ENCODE measurements around the gene MAGEA8.
"Not testable (repeated sequence)": the region's sequence is repeated elsewhere in the genome, so short reads cannot be mapped to it uniquely, and the experiment has no call there.

Gene MAGEA8, protein sequence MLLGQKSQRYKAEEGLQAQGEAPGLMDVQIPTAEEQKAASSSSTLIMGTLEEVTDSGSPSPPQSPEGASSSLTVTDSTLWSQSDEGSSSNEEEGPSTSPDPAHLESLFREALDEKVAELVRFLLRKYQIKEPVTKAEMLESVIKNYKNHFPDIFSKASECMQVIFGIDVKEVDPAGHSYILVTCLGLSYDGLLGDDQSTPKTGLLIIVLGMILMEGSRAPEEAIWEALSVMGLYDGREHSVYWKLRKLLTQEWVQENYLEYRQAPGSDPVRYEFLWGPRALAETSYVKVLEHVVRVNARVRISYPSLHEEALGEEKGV

DNA sequence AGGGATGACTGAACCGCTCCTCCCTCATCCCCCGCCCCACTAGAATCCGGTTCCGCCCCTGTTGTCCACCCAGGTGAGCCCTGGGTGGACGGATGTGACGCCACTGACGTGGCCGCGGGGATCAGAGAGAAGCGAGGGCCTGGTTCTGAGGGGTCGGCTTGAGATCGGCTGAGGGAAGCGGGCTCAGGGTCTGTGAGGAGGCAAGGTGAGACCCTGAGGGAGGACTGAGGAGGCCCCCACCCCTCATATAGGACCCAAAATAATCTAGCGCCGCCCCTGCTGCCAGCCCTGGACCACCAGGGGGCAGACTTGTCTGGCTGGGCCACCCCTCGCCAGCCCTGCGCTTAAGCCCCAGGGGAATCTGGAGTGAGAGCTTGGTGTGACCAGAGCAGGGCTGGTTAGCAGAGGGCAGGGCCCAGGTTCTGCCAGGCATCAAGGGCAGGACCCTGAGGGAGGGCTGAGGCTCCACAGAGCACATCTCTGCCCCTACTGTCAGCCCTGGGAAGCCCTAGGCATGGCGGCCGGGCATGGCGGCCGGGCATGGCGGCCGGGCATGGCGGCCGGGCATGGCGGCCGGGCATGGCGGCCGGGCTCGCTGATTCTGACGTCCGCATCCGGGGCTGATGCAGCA is at the start of gene MAGEA8:
MAGEA8 (plus strand) TSS at position 103 of the 631 bp plus-strand sequence. CDS start 3,090 bp downstream, outside the sequence.
- no peaks in the 10 kb centered on the region for H3K36me3 ChIP-seq (ENCODE audit: control insufficient read depth in 1 of 2, insufficient read depth in 2 of 2, low read length in 2 of 2)
- H3K27ac ChIP-seq (ENCODE audit: low read length), result no peak within 1 kb of the TSS
- no peak within 1 kb of the TSS for H3K4me3 ChIP-seq (ENCODE audit: low read depth in 1 of 2, low read length in 2 of 2)
- no peaks in the 10 kb centered on the region for H3K27me3 ChIP-seq (ENCODE audit: low read depth, low read length)
- H3K4me1 ChIP-seq (ENCODE audit: control insufficient read depth in 1 of 2, insufficient read depth in 2 of 2, low read length in 2 of 2), result no peaks in the 10 kb centered on the region
- no peaks in the 10 kb centered on the region for H3K9me3 ChIP-seq (ENCODE audit: control insufficient read depth in 1 of 2, low read length in 2 of 2)

DNA sequence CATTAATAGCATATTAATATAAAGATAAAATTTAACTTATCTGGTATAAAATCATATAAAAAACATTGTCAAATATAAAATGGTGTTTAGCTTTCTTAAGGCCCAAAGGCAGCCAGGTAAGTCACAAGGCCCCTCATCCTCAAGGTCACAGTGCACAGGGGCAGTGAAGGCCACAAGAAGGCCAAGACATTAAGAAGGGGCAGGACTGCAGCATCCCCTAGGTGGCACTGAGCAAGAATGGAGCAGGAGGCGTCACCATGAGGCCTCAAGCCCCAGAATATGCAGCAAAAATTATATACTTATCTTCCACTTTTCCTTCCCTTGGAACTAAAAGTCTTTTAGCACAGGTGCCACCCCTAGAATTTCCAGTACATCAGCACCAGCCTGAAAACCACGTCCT is 49.5 kb upstream of the MAGEA8 start:
- no peaks in the 10 kb centered on the region for H3K27me3 ChIP-seq (ENCODE audit: low read depth, low read length)
- no peaks in the 10 kb centered on the region for H3K4me1 ChIP-seq (ENCODE audit: control insufficient read depth in 1 of 2, insufficient read depth in 2 of 2, low read length in 2 of 2)
- H3K9me3 ChIP-seq (ENCODE audit: control insufficient read depth in 1 of 2, low read length in 2 of 2), result no peaks in the 10 kb centered on the region
- H3K36me3 ChIP-seq (ENCODE audit: control insufficient read depth in 1 of 2, insufficient read depth in 2 of 2, low read length in 2 of 2), result no peaks in the 10 kb centered on the region
- H3K4me3 ChIP-seq (ENCODE audit: low read depth in 1 of 2, low read length in 2 of 2), result no peak overlapping the region
- no peak overlapping the region for H3K27ac ChIP-seq (ENCODE audit: low read length)

DNA sequence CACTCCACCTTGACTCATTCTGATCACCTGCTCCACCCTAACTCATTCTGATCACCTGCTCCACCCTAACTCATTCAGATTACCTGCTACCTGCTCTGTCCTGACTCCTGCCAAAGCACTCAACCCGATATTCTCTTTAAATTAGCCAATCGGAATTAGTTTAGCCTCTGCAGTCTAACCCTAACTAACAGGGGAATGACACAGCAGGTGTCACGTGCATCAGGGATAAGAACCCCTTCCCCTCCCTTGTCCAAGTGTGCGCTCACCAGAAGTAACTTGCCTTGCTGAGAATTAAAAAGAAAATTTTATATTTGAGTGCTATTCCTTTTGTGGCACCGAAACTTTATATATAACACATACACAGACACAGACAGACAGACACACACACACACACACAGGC is 44.3 kb upstream of the MAGEA8 start:
- H3K27ac ChIP-seq (ENCODE audit: low read length); H3K27me3 ChIP-seq (ENCODE audit: low read depth, low read length): not testable (repeated sequence)

DNA sequence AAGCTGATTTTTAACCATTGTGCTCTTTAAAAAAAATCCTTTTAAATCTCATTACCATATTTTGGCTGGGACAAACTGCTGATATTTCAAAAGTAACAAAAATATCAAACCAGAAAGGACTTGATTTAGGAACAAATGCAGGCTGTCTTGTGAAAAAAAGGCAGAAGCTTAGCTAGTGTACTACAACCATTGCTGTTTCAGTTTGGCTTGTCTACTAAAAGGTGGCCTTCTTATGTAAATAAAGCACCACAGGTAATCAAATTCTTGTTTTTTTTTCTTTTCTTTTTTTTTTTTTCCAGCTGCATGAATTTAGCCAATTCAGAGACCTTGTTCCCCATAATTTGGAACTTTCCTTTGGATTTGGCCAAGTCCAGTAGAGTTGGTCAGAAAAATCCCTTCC is 43.8 kb upstream of the MAGEA8 start:
- no peaks in the 10 kb centered on the region for H3K27me3 ChIP-seq (ENCODE audit: low read depth, low read length)
- H3K9me3 ChIP-seq (ENCODE audit: control insufficient read depth in 1 of 2, low read length in 2 of 2), result no peaks in the 10 kb centered on the region
- no peak overlapping the region for H3K4me3 ChIP-seq (ENCODE audit: low read depth in 1 of 2, low read length in 2 of 2)
- no peaks in the 10 kb centered on the region for H3K36me3 ChIP-seq (ENCODE audit: control insufficient read depth in 1 of 2, insufficient read depth in 2 of 2, low read length in 2 of 2)
- no peaks in the 10 kb centered on the region for H3K4me1 ChIP-seq (ENCODE audit: control insufficient read depth in 1 of 2, insufficient read depth in 2 of 2, low read length in 2 of 2)
- H3K27ac ChIP-seq (ENCODE audit: low read length), result no peak overlapping the region

More for the DNA sequence above, 44.3 kb upstream of the MAGEA8 start:
- H3K36me3 ChIP-seq (ENCODE audit: control insufficient read depth in 1 of 2, insufficient read depth in 2 of 2, low read length in 2 of 2); H3K4me3 ChIP-seq (ENCODE audit: low read depth in 1 of 2, low read length in 2 of 2); H3K9me3 ChIP-seq (ENCODE audit: control insufficient read depth in 1 of 2, low read length in 2 of 2); H3K4me1 ChIP-seq (ENCODE audit: control insufficient read depth in 1 of 2, insufficient read depth in 2 of 2, low read length in 2 of 2): not testable (repeated sequence)

- Histone ChIP-seq H3K36me3 (ENCODE audit: control insufficient read depth in 1 of 2, insufficient read depth in 2 of 2, low read length in 2 of 2) (no peaks in the 10 kb centered on the region), H3K4me1 (ENCODE audit: control insufficient read depth in 1 of 2, insufficient read depth in 2 of 2, low read length in 2 of 2) (no peaks in the 10 kb centered on the region), H3K4me3 (ENCODE audit: low read depth in 1 of 2, low read length in 2 of 2) (no peak overlapping the region), H3K27ac (ENCODE audit: low read length) (no peak overlapping the region), H3K9me3 (ENCODE audit: control insufficient read depth in 1 of 2, low read length in 2 of 2) (no peaks in the 10 kb centered on the region), H3K27me3 (ENCODE audit: low read depth, low read length) (no peaks in the 10 kb centered on the region)
These were observed 43.3 kb upstream of the MAGEA8 start for GRCh38 chrX:149837639-149838038.

DNA sequence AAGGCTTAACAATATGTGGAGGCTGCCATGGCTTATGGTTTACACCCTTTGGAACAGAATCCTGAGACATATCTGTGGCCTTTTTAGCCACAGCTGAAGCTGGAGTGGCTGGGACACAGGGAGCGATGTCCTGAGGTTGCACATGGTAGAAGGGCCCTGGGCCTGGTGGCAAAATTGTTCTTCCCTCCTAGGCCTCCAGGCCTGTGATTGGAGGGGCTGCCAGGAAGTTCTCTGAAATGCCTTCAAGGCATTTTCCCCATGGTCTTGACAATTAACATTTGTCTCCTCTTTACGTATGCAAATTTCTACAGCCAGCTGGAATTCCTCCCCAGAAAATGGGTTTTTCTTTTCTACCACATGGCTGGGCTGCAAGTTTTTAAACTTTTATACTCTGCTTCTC is 39.1 kb upstream of the MAGEA8 start:
- no peaks in the 10 kb centered on the region for H3K36me3 ChIP-seq (ENCODE audit: control insufficient read depth in 1 of 2, insufficient read depth in 2 of 2, low read length in 2 of 2)
- no peaks in the 10 kb centered on the region for H3K4me1 ChIP-seq (ENCODE audit: control insufficient read depth in 1 of 2, insufficient read depth in 2 of 2, low read length in 2 of 2)
- no peak overlapping the region for H3K4me3 ChIP-seq (ENCODE audit: low read depth in 1 of 2, low read length in 2 of 2)
- no peaks in the 10 kb centered on the region for H3K9me3 ChIP-seq (ENCODE audit: control insufficient read depth in 1 of 2, low read length in 2 of 2)
- H3K27me3 ChIP-seq (ENCODE audit: low read depth, low read length), result no peaks in the 10 kb centered on the region
- H3K27ac ChIP-seq (ENCODE audit: low read length), result no peak overlapping the region

DNA sequence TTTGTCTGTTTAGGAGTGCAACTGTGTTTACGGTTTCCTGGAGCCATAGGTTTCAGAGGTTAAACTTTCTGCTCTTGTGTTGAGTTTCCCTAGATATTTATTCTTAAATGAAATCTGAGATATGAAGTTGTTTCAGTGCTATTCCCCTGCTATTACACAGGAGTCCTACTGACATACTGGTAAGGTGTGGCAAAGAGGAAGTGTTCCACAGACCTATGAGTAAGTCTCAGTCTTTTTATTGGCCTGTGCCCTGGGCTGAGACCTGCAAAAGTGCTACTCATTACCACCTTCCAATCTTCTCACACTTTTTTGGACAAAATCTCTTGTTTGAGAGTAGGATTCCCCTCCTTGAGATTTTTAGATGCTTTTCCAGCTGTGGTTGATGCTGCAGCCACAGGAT is 35.6 kb upstream of the MAGEA8 start:
- Histone ChIP-seq H3K4me1 (ENCODE audit: control insufficient read depth in 1 of 2, insufficient read depth in 2 of 2, low read length in 2 of 2) (no peaks in the 10 kb centered on the region), H3K4me3 (ENCODE audit: low read depth in 1 of 2, low read length in 2 of 2) (no peak overlapping the region), H3K9me3 (ENCODE audit: control insufficient read depth in 1 of 2, low read length in 2 of 2) (no peaks in the 10 kb centered on the region), H3K27me3 (ENCODE audit: low read depth, low read length) (no peaks in the 10 kb centered on the region), H3K27ac (ENCODE audit: low read length) (no peak overlapping the region), H3K36me3 (ENCODE audit: control insufficient read depth in 1 of 2, insufficient read depth in 2 of 2, low read length in 2 of 2) (no peaks in the 10 kb centered on the region)

DNA sequence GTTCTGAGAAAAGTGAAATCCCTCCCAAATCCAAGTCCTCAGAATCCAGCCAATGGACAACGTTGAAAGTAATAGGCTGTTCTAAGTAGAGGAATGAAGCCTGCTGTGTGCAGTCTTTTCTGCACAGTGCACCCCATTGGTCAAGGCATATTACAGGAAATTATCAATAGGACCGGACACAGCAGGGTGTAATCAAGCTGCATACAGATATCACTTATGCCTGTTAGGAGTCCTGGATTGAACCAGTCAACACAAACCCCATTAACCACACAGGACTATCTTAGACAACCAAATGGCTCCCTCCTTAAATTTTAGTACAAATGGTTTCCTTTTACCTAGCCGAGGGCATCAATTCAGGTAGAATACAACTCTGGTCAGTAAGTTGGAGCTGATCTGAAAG is 34.2 kb upstream of the MAGEA8 start:
- no peaks in the 10 kb centered on the region for H3K4me1 ChIP-seq (ENCODE audit: control insufficient read depth in 1 of 2, insufficient read depth in 2 of 2, low read length in 2 of 2)
- no peaks in the 10 kb centered on the region for H3K36me3 ChIP-seq (ENCODE audit: control insufficient read depth in 1 of 2, insufficient read depth in 2 of 2, low read length in 2 of 2)
- no peak overlapping the region for H3K27ac ChIP-seq (ENCODE audit: low read length)
- H3K9me3 ChIP-seq (ENCODE audit: control insufficient read depth in 1 of 2, low read length in 2 of 2), result no peaks in the 10 kb centered on the region
- no peak overlapping the region for H3K4me3 ChIP-seq (ENCODE audit: low read depth in 1 of 2, low read length in 2 of 2)
- no peaks in the 10 kb centered on the region for H3K27me3 ChIP-seq (ENCODE audit: low read depth, low read length)

DNA sequence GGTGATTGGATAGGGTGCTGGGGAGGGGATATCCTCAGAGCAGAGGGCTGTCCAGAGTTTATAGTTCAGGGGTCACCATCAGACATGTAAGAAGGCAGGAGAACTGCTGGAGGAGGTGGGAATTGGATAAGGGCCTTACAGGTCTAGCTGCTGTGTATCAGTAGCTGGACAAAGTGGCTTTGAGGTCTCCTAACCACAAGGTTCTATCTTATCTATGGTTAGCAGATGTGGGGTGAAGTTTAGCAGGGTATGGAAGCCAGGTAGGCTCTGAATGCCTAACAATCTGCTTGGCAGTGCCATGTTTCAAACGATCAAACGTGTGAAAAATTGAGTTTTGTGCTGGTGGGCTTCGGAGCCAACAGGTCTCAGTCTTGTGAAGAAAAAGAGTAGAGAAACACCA is 32.1 kb upstream of the MAGEA8 start:
- H3K4me1 ChIP-seq (ENCODE audit: control insufficient read depth in 1 of 2, insufficient read depth in 2 of 2, low read length in 2 of 2), result no peaks in the 10 kb centered on the region
- H3K9me3 ChIP-seq (ENCODE audit: control insufficient read depth in 1 of 2, low read length in 2 of 2), result peaks cover 0 to 2% of the 10 kb centered on the region in 2 donors
- H3K27me3 ChIP-seq (ENCODE audit: low read depth, low read length), result no peaks in the 10 kb centered on the region
- no peaks in the 10 kb centered on the region for H3K36me3 ChIP-seq (ENCODE audit: control insufficient read depth in 1 of 2, insufficient read depth in 2 of 2, low read length in 2 of 2)
- no peak overlapping the region for H3K4me3 ChIP-seq (ENCODE audit: low read depth in 1 of 2, low read length in 2 of 2)
- no peak overlapping the region for H3K27ac ChIP-seq (ENCODE audit: low read length)

- no peaks in the 10 kb centered on the region for H3K36me3 ChIP-seq (ENCODE audit: control insufficient read depth in 1 of 2, insufficient read depth in 2 of 2, low read length in 2 of 2)
- no peak overlapping the region for H3K4me3 ChIP-seq (ENCODE audit: low read depth in 1 of 2, low read length in 2 of 2)
- no peak overlapping the region for H3K27ac ChIP-seq (ENCODE audit: low read length)
- no peaks in the 10 kb centered on the region for H3K27me3 ChIP-seq (ENCODE audit: low read depth, low read length)
- peaks cover 0 to 2% of the 10 kb centered on the region in 2 donors for H3K9me3 ChIP-seq (ENCODE audit: control insufficient read depth in 1 of 2, low read length in 2 of 2)
- H3K4me1 ChIP-seq (ENCODE audit: control insufficient read depth in 1 of 2, insufficient read depth in 2 of 2, low read length in 2 of 2), result no peaks in the 10 kb centered on the region
These were observed 31.2 kb upstream of the MAGEA8 start for GRCh38 chrX:149849787-149850186.

DNA sequence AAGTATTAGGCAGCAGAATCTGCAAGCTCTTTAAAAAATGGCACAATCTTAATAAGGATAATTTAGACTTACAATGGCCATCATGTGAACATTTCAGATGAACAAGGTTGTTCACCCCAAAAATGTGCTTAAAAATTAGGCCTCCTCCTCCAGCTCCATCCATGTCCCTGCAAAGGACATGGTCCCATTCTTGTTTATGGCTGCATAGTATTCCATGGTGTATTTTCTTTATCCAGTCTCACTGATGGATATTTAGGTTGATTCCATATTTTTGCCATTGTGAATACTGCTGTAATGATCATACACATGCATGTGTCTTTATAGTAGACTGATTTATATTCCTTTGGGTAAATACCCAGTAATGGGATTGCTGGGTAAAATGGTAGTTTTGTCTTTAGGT is 29.1 kb upstream of the MAGEA8 start:
- H3K4me3 ChIP-seq (ENCODE audit: low read depth in 1 of 2, low read length in 2 of 2), result no peak overlapping the region
- H3K27me3 ChIP-seq (ENCODE audit: low read depth, low read length), result no peaks in the 10 kb centered on the region
- H3K4me1 ChIP-seq (ENCODE audit: control insufficient read depth in 1 of 2, insufficient read depth in 2 of 2, low read length in 2 of 2), result no peaks in the 10 kb centered on the region
- peaks cover 0 to 2% of the 10 kb centered on the region in 2 donors for H3K9me3 ChIP-seq (ENCODE audit: control insufficient read depth in 1 of 2, low read length in 2 of 2)
- no peak overlapping the region for H3K27ac ChIP-seq (ENCODE audit: low read length)
- no peaks in the 10 kb centered on the region for H3K36me3 ChIP-seq (ENCODE audit: control insufficient read depth in 1 of 2, insufficient read depth in 2 of 2, low read length in 2 of 2)

DNA sequence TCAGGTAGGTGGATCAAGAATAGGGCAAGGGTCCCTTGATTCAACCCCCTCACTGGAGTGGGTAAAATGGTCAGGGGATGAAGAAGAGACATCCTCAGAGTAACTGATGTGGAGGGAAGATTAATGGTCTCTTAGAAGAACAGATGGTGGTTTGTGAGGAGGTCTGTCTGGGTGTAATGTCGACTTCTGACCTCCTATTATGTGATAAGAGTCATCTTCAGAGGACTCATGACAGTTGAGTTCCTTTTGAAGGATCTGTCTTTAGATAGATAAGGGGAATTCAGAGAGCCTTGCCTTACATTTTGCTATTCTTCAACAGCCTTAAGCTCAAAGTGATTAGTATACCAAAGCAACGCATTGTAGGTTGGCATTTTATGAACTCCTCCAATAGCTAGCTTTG is 27.1 kb upstream of the MAGEA8 start:
- H3K27me3 ChIP-seq (ENCODE audit: low read depth, low read length), result no peaks in the 10 kb centered on the region
- H3K9me3 ChIP-seq (ENCODE audit: control insufficient read depth in 1 of 2, low read length in 2 of 2), result peaks cover 0 to 2% of the 10 kb centered on the region in 2 donors
- no peaks in the 10 kb centered on the region for H3K36me3 ChIP-seq (ENCODE audit: control insufficient read depth in 1 of 2, insufficient read depth in 2 of 2, low read length in 2 of 2)
- no peaks in the 10 kb centered on the region for H3K4me1 ChIP-seq (ENCODE audit: control insufficient read depth in 1 of 2, insufficient read depth in 2 of 2, low read length in 2 of 2)
- H3K4me3 ChIP-seq (ENCODE audit: low read depth in 1 of 2, low read length in 2 of 2), result no peak overlapping the region
- no peak overlapping the region for H3K27ac ChIP-seq (ENCODE audit: low read length)

Data from muscle layer of duodenum (tissue), 2 donors.